T-cell (primary cell): ENCODE results near the gene ATRNL1. TPM values are rescaled to one million over a fixed set of nuclear protein-coding genes. Genes with fewer than 3 reads are reported as not detected.

ENCODE experiments used
- ATAC-seq, 4 experiments: fragments of 200-7000 bp in 3 of 4; fragments of 150-1000 bp in 1 of 4; cut with Tn5 transposase; replicated peaks in 1 of 4; 1 replicate in 3 of 4; 2 replicates in 1 of 4; pipeline ENCODE4 v1.10.0; 2021; ENCODE audit warnings: moderate library complexity in 3 of 4, mild to moderate bottlenecking in 2 of 4, moderate number of reproducible peaks in 1 of 4
- CTCF ChIA-PET, 2 donors: fragments of 300-600 bp; sonication (Branson Sonifier 250); formaldehyde crosslinking; loops; one replicate each; lab custom pipeline; 2022; ENCODE audit warnings: antibody characterized with exemption in 2 of 2; lab: Charles Lee
- POLR2A ChIA-PET, 2 donors: fragments of 300-600 bp; sonication (Branson Sonifier 250); formaldehyde crosslinking; loops; one replicate each; lab custom pipeline; 2022; ENCODE audit warnings: antibody characterized with exemption in 2 of 2; lab: Charles Lee
- DNase-seq, 35 experiments: peaks; one replicate each; pipeline versions ENCODE4 v3.0.0 to v3.0.0-alpha.2; 2013 to 2023
- H3K27ac ChIP-seq: one replicate; pipeline ENCODE4 v1.5.1; 2013; ENCODE audit warnings: low read length
- H3K27me3 ChIP-seq, 2 experiments: replicated peaks in 1 of 2; 1 replicate in 1 of 2; 2 replicates in 1 of 2; pipeline versions ENCODE4 v1.6.1 to v1.7.0; 2013; ENCODE audit warnings: low read length in 1 of 2, mixed read lengths in 1 of 2; ENCODE audit not compliant: control insufficient read depth in 2 of 2, insufficient read depth in 2 of 2; ENCODE audit errors: extremely low read depth in 1 of 2
- H3K36me3 ChIP-seq, 2 donors: 1 replicate in 1 of 2; 2 replicates in 1 of 2; pipeline versions ENCODE4 v1.6.1 to v1.7.0; 2013; ENCODE audit warnings: low read length in 1 of 2; ENCODE audit not compliant: control insufficient read depth in 2 of 2, insufficient read depth in 1 of 2; ENCODE audit errors: extremely low read depth in 1 of 2
- H3K4me1 ChIP-seq, 2 experiments: 1 replicate in 1 of 2; 2 replicates in 1 of 2; pipeline versions ENCODE4 v1.6.1 to v1.7.0; 2013; ENCODE audit warnings: low read length in 2 of 2, mixed read lengths in 1 of 2; ENCODE audit not compliant: insufficient read depth in 2 of 2, control insufficient read depth in 1 of 2; ENCODE audit errors: extremely low read depth in 1 of 2
- H3K4me3 ChIP-seq, 2 donors: 1 replicate in 1 of 2; 2 replicates in 1 of 2; pipeline versions ENCODE4 v1.5.1 to v1.7.0; 2013; ENCODE audit warnings: mild to moderate bottlenecking in 2 of 2, low read length in 1 of 2, moderate library complexity in 1 of 2; ENCODE audit not compliant: control insufficient read depth in 1 of 2; ENCODE audit errors: extremely low read depth in 1 of 2
- H3K9me3 ChIP-seq: 2 replicates; pipeline ENCODE4 v1.7.0; 2013
- H3K27ac Mint-ChIP-seq, 2 donors: one replicate each; pipeline ENCODE4 v1.8.0; 2020 to 2021; ENCODE audit warnings: mild to moderate bottlenecking in 2 of 2, mixed read lengths in 2 of 2
- H3K27me3 Mint-ChIP-seq, 2 donors: one replicate each; pipeline ENCODE4 v1.8.0; 2021 to 2022; ENCODE audit warnings: mixed read lengths in 2 of 2
- H3K36me3 Mint-ChIP-seq: one replicate; pipeline ENCODE4 v1.8.0; 2021; ENCODE audit warnings: mixed read lengths
- H3K4me1 Mint-ChIP-seq, 3 donors: one replicate each; pipeline ENCODE4 v1.8.0; 2020 to 2022; ENCODE audit warnings: mixed read lengths in 3 of 3, mild to moderate bottlenecking in 1 of 3
- H3K4me3 Mint-ChIP-seq, 3 donors: one replicate each; pipeline ENCODE4 v1.8.0; 2020 to 2022; ENCODE audit warnings: mild to moderate bottlenecking in 3 of 3, mixed read lengths in 3 of 3, moderate library complexity in 3 of 3
- H3K9me3 Mint-ChIP-seq, 3 donors: one replicate each; pipeline ENCODE4 v1.8.0; 2020 to 2022; ENCODE audit warnings: mixed read lengths in 3 of 3
- WGBS: methylation state at CpG from one replicate; pipeline ENCODE4 v1.1.5; 2013; ENCODE audit warnings: missing lambda C conversion rate; ENCODE audit not compliant: insufficient coverage; 5-methylcytosine and 5-hydroxymethylcytosine counted together
- total RNA-seq, 35 experiments: library from RNA in 6 of 35; stranded (reverse) in 6 of 35; fragments of 120-200 nt in 1 of 35; gene quantifications; one replicate each; pipeline versions ENCODE4 v1.2.1 to v1.2.4 and lab custom pipeline; 2013 to 2026

The ATRNL1 gene
- total RNA-seq, 5 donors from 2014 or later (not counting 1 experiment from before 2014, with no cell fraction given): 0.18 to 0.35 (median 0.20) TPM; not detected in 2

DNA sequence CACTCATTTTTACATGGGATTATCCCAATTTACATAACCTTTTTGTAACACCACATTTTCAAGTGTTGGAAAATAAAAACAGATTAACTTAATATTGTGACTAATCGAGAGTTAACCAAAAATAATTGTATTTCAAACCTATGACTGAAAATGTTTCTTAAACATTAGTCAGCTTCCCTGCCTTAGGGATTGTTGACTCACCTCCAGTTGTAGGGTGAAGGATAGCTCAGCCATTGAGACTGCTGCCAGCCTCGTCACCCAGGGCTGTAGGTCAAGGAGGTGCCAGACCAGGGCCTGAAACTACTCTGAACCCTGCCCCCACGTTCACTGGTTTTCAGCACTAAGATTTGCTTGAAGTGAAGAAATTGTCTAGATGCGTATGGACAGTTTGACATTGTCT lies 828.6 kb downstream of the ATRNL1 start:
- DNase-seq (no peak), ATAC-seq (no peak)
- Mint-ChIP-seq H3K27me3 (no peaks in the 10 kb centered on the region), H3K36me3 (no peaks in the 10 kb centered on the region), H3K4me3 (no peak overlapping the region), H3K27ac (no peak overlapping the region), H3K4me1 (no peaks in the 10 kb centered on the region), H3K9me3 (peaks cover 8 to 21% (median 17%) of the 10 kb centered on the region in 3 donors)
- H3K4me3 ChIP-seq: no peak overlapping the region
- no peaks in the 10 kb centered on the region for H3K4me1 ChIP-seq
- H3K27me3 ChIP-seq: no peaks in the 10 kb centered on the region
- H3K36me3 ChIP-seq: no peaks in the 10 kb centered on the region
- ChIA-PET POLR2A (no interaction called here), CTCF (no interaction called here)
- H3K27ac ChIP-seq: no peak overlapping the region
- WGBS: no CpG with 5 or more reads among the region's 4 CpGs
- H3K9me3 ChIP-seq: no peaks in the 10 kb centered on the region

DNA sequence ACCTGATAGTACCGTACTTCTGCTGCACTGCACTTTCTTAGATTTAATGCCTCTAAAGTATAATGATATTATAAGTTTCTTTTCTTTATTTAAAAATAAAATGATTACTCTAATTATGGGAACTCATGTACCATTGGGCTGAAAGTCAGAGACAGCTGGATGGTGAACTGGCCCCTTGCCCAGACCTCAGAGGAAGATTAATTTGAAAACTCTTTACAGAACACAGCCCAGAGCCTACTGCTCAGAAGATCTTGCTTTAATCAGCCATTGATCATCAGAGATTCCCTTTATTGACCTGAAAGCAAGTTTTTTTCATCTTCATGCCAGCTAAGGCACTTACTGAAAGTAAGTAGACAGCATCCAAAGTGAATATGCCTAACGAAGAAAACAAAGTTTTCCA lies 838.1 kb downstream of the ATRNL1 start:
- H3K27me3 Mint-ChIP-seq: no peaks in the 10 kb centered on the region
- H3K4me1 ChIP-seq: no peaks in the 10 kb centered on the region
- 100% methylated on average over 1 of the region's 2 CpGs for WGBS
- H3K9me3 Mint-ChIP-seq: peaks cover 0 to 13% (median 0%) of the 10 kb centered on the region in 3 donors
- CTCF ChIA-PET: no interaction called here
- no peaks in the 10 kb centered on the region for H3K4me1 Mint-ChIP-seq
- H3K36me3 ChIP-seq: no peaks in the 10 kb centered on the region
- no peak overlapping the region for H3K27ac Mint-ChIP-seq
- H3K36me3 Mint-ChIP-seq: no peaks in the 10 kb centered on the region
- H3K9me3 ChIP-seq: no peaks in the 10 kb centered on the region
- ATAC-seq (no peak), DNase-seq (no peak)
- H3K27me3 ChIP-seq: no peaks in the 10 kb centered on the region
- POLR2A ChIA-PET: no interaction called here
- no peak overlapping the region for H3K27ac ChIP-seq
- no peak overlapping the region for H3K4me3 ChIP-seq
- no peak overlapping the region for H3K4me3 Mint-ChIP-seq

DNA sequence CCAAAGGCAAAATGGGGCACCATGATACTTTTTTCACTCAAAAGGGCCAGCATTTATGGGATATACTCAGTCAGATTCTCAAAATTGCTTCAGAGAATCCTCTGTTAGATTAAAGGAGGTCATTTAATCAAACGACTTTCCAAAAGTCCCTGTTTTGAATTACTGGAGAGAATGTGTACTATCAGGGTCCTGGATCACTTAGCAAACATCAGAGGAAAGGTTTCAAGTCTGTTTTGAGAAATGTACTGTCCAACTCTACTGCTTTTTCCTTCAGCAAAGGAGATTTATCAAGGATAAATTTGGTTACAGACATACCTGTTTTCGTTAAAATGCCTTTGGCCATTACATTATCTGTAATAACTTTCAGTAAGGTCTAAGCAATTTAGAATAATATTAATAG lies 838.9 kb downstream of the ATRNL1 start:
- Histone ChIP-seq H3K9me3 (no peaks in the 10 kb centered on the region), H3K4me3 (no peak overlapping the region), H3K4me1 (no peaks in the 10 kb centered on the region), H3K27me3 (no peaks in the 10 kb centered on the region), H3K36me3 (no peaks in the 10 kb centered on the region), H3K27ac (no peak overlapping the region)
- Mint-ChIP-seq H3K27ac (no peak overlapping the region), H3K36me3 (no peaks in the 10 kb centered on the region), H3K27me3 (no peaks in the 10 kb centered on the region), H3K4me1 (no peaks in the 10 kb centered on the region), H3K4me3 (no peak overlapping the region), H3K9me3 (peaks cover 0 to 15% (median 0%) of the 10 kb centered on the region in 3 donors)
- ChIA-PET CTCF (no interaction called here), POLR2A (no interaction called here)
- 83% methylated on average over 1 of the region's 2 CpGs for WGBS
- no peak for ATAC-seq
- DNase-seq: no peak

- no peaks in the 10 kb centered on the region for H3K36me3 Mint-ChIP-seq
Measured at GRCh38 chr10:115933098-115933497, 839.9 kb downstream of the ATRNL1 start.

DNA sequence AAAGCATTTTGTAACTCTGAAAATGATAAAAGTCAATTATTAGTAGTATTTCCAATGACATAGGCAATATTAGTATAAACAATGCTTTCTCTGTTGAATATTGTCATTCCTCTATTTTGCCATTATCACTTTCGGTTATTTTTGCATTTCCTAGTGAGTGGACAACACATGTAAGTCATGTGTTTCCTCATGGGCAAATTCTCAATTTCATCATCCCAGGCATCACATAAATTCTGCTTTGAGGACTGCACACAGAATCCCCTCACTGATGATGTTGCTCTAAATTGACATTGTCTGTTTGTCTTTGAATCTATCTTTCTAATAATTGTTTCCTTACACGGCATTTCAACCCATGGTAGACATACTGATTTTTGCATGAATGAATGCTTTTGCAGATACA lies 842.6 kb downstream of the ATRNL1 start:
- Mint-ChIP-seq H3K9me3 (peaks cover 3 to 22% (median 13%) of the 10 kb centered on the region in 3 donors), H3K4me1 (no peaks in the 10 kb centered on the region), H3K36me3 (no peaks in the 10 kb centered on the region), H3K27me3 (no peaks in the 10 kb centered on the region), H3K27ac (no peak overlapping the region), H3K4me3 (no peak overlapping the region)
- no peak for DNase-seq
- ATAC-seq: no peak
- H3K27ac ChIP-seq: no peak overlapping the region
- no peaks in the 10 kb centered on the region for H3K9me3 ChIP-seq
- peaks cover 0 to 3% of the 10 kb centered on the region in 2 experiments for H3K4me1 ChIP-seq
- CTCF ChIA-PET: no interaction called here
- no peak overlapping the region for H3K4me3 ChIP-seq
- H3K36me3 ChIP-seq: no peaks in the 10 kb centered on the region
- no CpG with 5 or more reads among the region's 2 CpGs for WGBS
- POLR2A ChIA-PET: no interaction called here
- no peaks in the 10 kb centered on the region for H3K27me3 ChIP-seq

More at GRCh38 chr10:115933098-115933497, 839.9 kb downstream of the ATRNL1 start:
- H3K9me3 ChIP-seq: no peaks in the 10 kb centered on the region
- ATAC-seq (no peak), DNase-seq (no peak)
- no peaks in the 10 kb centered on the region for H3K4me1 Mint-ChIP-seq
- CTCF ChIA-PET: no interaction called here
- H3K9me3 Mint-ChIP-seq: peaks cover 0 to 15% (median 0%) of the 10 kb centered on the region in 3 donors
- WGBS: 100% methylated on average over 2 of the region's 2 CpGs
- H3K4me3 ChIP-seq: no peak overlapping the region
- no peak overlapping the region for H3K27ac Mint-ChIP-seq
- H3K36me3 ChIP-seq: no peaks in the 10 kb centered on the region
- H3K27ac ChIP-seq: no peak overlapping the region
- no peaks in the 10 kb centered on the region for H3K27me3 Mint-ChIP-seq
- H3K4me1 ChIP-seq: no peaks in the 10 kb centered on the region
- no peaks in the 10 kb centered on the region for H3K27me3 ChIP-seq
- no peak overlapping the region for H3K4me3 Mint-ChIP-seq
- POLR2A ChIA-PET: no interaction called here

DNA sequence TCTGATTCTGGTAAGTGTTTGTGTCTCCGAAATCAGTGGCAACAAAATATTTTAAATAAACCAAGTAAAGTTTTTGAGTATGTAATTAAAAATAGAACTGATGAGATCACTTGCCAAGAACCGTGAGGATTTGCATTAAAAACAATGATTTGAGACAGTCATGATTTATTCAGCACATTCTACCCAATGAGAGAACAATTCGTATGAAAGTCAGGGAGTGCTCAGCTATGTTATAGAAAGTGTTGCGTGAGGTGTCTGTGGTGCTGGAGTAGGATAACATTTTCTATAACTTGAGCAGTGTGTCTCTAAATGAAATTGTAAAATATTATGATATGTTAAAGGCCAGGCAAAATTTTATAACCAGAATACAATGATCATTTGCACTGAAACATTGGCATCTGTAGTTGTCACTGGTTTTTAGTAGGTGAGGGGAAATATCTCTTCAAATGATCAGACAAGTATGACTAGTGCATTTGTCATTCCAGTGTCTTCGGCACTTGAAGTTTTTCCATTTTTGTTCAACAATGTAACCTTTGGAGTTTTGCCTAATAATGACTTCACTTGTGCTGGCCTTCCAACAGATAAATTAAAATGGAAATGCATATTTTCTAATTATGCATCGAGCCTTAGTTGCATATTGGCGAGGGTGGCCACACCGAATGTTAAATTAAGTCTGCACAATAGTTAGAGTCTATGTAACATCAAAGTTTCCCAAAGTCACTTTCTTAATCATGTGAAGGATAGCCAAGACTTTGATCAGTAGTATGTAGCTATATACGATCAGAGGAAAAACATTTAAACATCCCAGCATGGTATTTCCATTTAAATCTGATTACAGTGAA lies 844.0 kb downstream of the ATRNL1 start:
- H3K4me3 ChIP-seq: no peak overlapping the region
- Mint-ChIP-seq H3K27ac (no peak overlapping the region), H3K36me3 (no peaks in the 10 kb centered on the region), H3K4me1 (no peaks in the 10 kb centered on the region), H3K4me3 (no peak overlapping the region), H3K27me3 (no peaks in the 10 kb centered on the region), H3K9me3 (peaks cover 3 to 24% (median 13%) of the 10 kb centered on the region in 3 donors)
- POLR2A ChIA-PET: no interaction called here
- no peaks in the 10 kb centered on the region for H3K9me3 ChIP-seq
- no peaks in the 10 kb centered on the region for H3K27me3 ChIP-seq
- DNase-seq: no peak
- H3K4me1 ChIP-seq: peaks cover 0 to 3% of the 10 kb centered on the region in 2 experiments
- no peak overlapping the region for H3K27ac ChIP-seq
- H3K36me3 ChIP-seq: no peaks in the 10 kb centered on the region
- ATAC-seq: no peak
- no CpG with 5 or more reads among the region's 9 CpGs for WGBS
- CTCF ChIA-PET: no interaction called here
